ENCODE results near the gene SLC49A4. TPM values are rescaled to one million over a fixed set of nuclear protein-coding genes. Genes with fewer than 3 reads are reported as not detected.

SLC49A4 gene
- total RNA-seq, 1 experiment from 2014 or later: 14.1 TPM

DNA sequence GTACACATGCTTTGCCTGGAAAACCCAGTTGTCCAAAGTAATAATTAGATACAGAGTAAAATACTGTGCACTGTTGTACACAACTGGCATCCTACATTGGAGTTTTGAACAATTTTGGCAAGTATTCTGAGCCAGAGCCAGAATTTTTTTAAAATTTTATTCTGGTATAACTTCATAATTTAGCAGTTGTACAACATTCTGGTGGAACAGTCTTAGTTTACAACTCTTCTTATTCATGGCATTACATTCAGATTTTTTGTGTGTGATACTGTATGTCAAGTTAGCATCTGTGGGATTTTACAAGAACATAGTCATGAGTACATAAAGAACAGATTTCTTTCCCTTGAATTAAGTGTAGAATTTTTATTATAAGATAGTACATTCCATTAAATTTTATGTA, 67.5 kb downstream of the SLC49A4 start:
- DNase-seq (ENCODE audit: low spot score): no peak
- CTCF ChIA-PET: no interaction called here
- H3K36me3 ChIP-seq (ENCODE audit: insufficient read depth, low read length, poor library complexity, severe bottlenecking): no peaks in the 10 kb centered on the region
- TF ChIP-seq EZH2 (IDR thresholded peaks at IDR 0.05; ENCODE audit: borderline replicate concordance, low read depth, low read length, poor library complexity, severe bottlenecking): no peak
- TF ChIP-seq, protein P1, sequence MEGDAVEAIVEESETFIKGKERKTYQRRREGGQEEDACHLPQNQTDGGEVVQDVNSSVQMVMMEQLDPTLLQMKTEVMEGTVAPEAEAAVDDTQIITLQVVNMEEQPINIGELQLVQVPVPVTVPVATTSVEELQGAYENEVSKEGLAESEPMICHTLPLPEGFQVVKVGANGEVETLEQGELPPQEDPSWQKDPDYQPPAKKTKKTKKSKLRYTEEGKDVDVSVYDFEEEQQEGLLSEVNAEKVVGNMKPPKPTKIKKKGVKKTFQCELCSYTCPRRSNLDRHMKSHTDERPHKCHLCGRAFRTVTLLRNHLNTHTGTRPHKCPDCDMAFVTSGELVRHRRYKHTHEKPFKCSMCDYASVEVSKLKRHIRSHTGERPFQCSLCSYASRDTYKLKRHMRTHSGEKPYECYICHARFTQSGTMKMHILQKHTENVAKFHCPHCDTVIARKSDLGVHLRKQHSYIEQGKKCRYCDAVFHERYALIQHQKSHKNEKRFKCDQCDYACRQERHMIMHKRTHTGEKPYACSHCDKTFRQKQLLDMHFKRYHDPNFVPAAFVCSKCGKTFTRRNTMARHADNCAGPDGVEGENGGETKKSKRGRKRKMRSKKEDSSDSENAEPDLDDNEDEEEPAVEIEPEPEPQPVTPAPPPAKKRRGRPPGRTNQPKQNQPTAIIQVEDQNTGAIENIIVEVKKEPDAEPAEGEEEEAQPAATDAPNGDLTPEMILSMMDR (conservative IDR thresholded peaks at IDR 0.05; ENCODE audit: low read depth, low read length): no peak
- intact Hi-C loops (cut with micrococcal nuclease; ENCODE audit: unreplicated experiment): no loop called here
- H3K9me3 ChIP-seq (ENCODE audit: low read depth, low read length, poor library complexity, severe bottlenecking): no peaks in the 10 kb centered on the region
- POLR2A ChIA-PET (ENCODE audit: low non-redundant PET): no interaction called here
- H3K4me3 ChIP-seq (ENCODE audit: low read depth, low read length, poor library complexity, severe bottlenecking): no peak overlapping the region
- no peaks in the 10 kb centered on the region for H3K4me1 ChIP-seq (ENCODE audit: insufficient read depth, low read length, poor library complexity, severe bottlenecking)
- no TSS peak for BruUV-seq (replicated peaks)
- H3K27ac ChIP-seq (ENCODE audit: low read depth, low read length, poor library complexity, severe bottlenecking): no peak overlapping the region
- H3K27me3 ChIP-seq (replicated peaks; ENCODE audit: insufficient read depth, low read depth, low read length, poor library complexity): no peaks in the 10 kb centered on the region

GRCh38 chr3:122864498-122864897, 69.6 kb downstream of the SLC49A4 start:
- no peak for TF ChIP-seq EZH2 (IDR thresholded peaks at IDR 0.05; ENCODE audit: borderline replicate concordance, low read depth, low read length, poor library complexity, severe bottlenecking)
- TF ChIP-seq, protein P1 (conservative IDR thresholded peaks at IDR 0.05; ENCODE audit: low read depth, low read length): no peak
- H3K9me3 ChIP-seq (ENCODE audit: low read depth, low read length, poor library complexity, severe bottlenecking): no peaks in the 10 kb centered on the region
- POLR2A ChIA-PET (ENCODE audit: low non-redundant PET): no interaction called here
- DNase-seq (ENCODE audit: low spot score): no peak
- CTCF ChIA-PET: no interaction called here
- H3K36me3 ChIP-seq (ENCODE audit: insufficient read depth, low read length, poor library complexity, severe bottlenecking): no peaks in the 10 kb centered on the region
- no peaks in the 10 kb centered on the region for H3K4me1 ChIP-seq (ENCODE audit: insufficient read depth, low read length, poor library complexity, severe bottlenecking)
- BruUV-seq (replicated peaks): no TSS peak
- intact Hi-C loops (cut with micrococcal nuclease; ENCODE audit: unreplicated experiment): no loop called here
- no peaks in the 10 kb centered on the region for H3K27me3 ChIP-seq (replicated peaks; ENCODE audit: insufficient read depth, low read depth, low read length, poor library complexity)
- no peak overlapping the region for H3K4me3 ChIP-seq (ENCODE audit: low read depth, low read length, poor library complexity, severe bottlenecking)
- no peak overlapping the region for H3K27ac ChIP-seq (ENCODE audit: low read depth, low read length, poor library complexity, severe bottlenecking)

DNA sequence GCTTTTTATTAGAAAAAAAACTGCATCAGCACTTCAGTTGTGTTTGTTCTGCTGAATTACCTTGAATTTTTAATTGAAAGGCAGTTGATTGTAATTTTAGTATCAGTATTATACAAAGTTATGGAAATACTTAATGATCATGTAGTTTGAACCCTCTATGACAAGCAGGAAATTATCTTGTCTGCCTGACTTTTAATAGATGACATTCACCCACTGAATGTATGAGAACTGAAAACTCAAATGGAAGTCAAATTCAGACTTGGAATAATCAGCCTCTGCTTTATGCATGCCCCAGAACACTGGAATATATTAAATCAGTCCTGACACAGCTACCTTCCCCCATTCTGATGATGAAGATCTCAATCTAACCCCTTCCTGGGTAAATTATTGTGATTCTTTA, 73.5 kb downstream of the SLC49A4 start:
- CTCF ChIA-PET: no interaction called here
- no peak overlapping the region for H3K4me3 ChIP-seq (ENCODE audit: low read depth, low read length, poor library complexity, severe bottlenecking)
- BruUV-seq (replicated peaks): no TSS peak

More for the DNA sequence above, 73.5 kb downstream of the SLC49A4 start:
- no peak for DNase-seq (ENCODE audit: low spot score)
- intact Hi-C loops (cut with micrococcal nuclease; ENCODE audit: unreplicated experiment): no loop called here
- POLR2A ChIA-PET (ENCODE audit: low non-redundant PET): no interaction called here
- H3K27me3 ChIP-seq (replicated peaks; ENCODE audit: insufficient read depth, low read depth, low read length, poor library complexity): no peaks in the 10 kb centered on the region
- no peak overlapping the region for H3K27ac ChIP-seq (ENCODE audit: low read depth, low read length, poor library complexity, severe bottlenecking)
- no peaks in the 10 kb centered on the region for H3K4me1 ChIP-seq (ENCODE audit: insufficient read depth, low read length, poor library complexity, severe bottlenecking)
- H3K36me3 ChIP-seq (ENCODE audit: insufficient read depth, low read length, poor library complexity, severe bottlenecking): no peaks in the 10 kb centered on the region
- TF ChIP-seq, protein P1 (conservative IDR thresholded peaks at IDR 0.05; ENCODE audit: low read depth, low read length): no peak
- no peak for TF ChIP-seq EZH2 (IDR thresholded peaks at IDR 0.05; ENCODE audit: borderline replicate concordance, low read depth, low read length, poor library complexity, severe bottlenecking)
- H3K9me3 ChIP-seq (ENCODE audit: low read depth, low read length, poor library complexity, severe bottlenecking): no peaks in the 10 kb centered on the region
